HCT116 (cell line): ENCODE results near the gene PDZD4. TPM values are rescaled to one million over a fixed set of nuclear protein-coding genes. Genes with fewer than 3 reads are reported as not detected.

Experiments used
- ATAC-seq: fragments of 200-7000 bp; cut with Tn5 transposase; 2 replicates; pipeline ENCODE4 v1.9.1; 2020; ENCODE audit warnings: mild to moderate bottlenecking, moderate library complexity
- BruUV-seq: library from RNA; stranded (reverse); fragments of 400-500 nt; replicated peaks from 2 replicates; lab custom pipeline; 2021; lab: Mats Ljungman, UMichigan
- CTCF ChIA-PET: fragments of 300-600 bp; sonication (Branson Sonifier 250); formaldehyde crosslinking; loops from one replicate; lab custom pipeline; 2021; ENCODE audit warnings: antibody characterized with exemption; lab: Charles Lee
- POLR2A ChIA-PET: fragments of 300-600, 350-600 bp; sonication (Branson Sonifier 250); formaldehyde crosslinking; loops from one replicate; lab custom pipeline; 2021; ENCODE audit warnings: antibody characterized with exemption; lab: Charles Lee
- RAD21 ChIA-PET, 2 experiments: fragments of 300-600 bp; sonication (Branson Sonifier 250); formaldehyde crosslinking; loops; one replicate each; lab custom pipeline; 2023; ENCODE audit warnings: low total read pairs in 2 of 2; ENCODE audit not compliant: uncharacterized antibody in 2 of 2, unreplicated experiment in 2 of 2, low non-redundant PET in 1 of 2; lab: Charles Lee
- DNase-seq: peaks from one replicate; pipeline ENCODE4 v3.0.0-alpha.2; 2010; ENCODE audit warnings: low read depth, low spot score
- H2AFZ ChIP-seq: fragments of 200-600 bp; shearing (Covaris generic), sonication (generic); 2 replicates; pipeline ENCODE4 v1.6.1; 2017; ENCODE audit warnings: low read depth, mixed run types, mixed read lengths, antibody characterized with exemption, low read length; ENCODE audit not compliant: poor library complexity, severe bottlenecking
- H3K27ac ChIP-seq: 2 replicates; pipeline ENCODE4 v1.5.1; 2012; ENCODE audit warnings: low read depth, low read length
- H3K27me3 ChIP-seq: fragments of 200-600 bp; sonication (generic); 2 replicates; pipeline ENCODE4 v1.6.1; 2016; ENCODE audit warnings: mixed run types, low read length, mixed read lengths; ENCODE audit not compliant: insufficient read depth
- H3K36me3 ChIP-seq, 2 experiments: fragments of 200-500 bp in 1 of 2; fragments of 200-600 bp in 1 of 2; sonication (Bioruptor generic) in 1 of 2; sonication (generic) in 1 of 2; 2 replicates each; pipeline versions ENCODE4 v1.5.1 to v1.6.1; 2014 to 2016; ENCODE audit warnings: low read length in 2 of 2, inconsistent platforms in 1 of 2, mixed read lengths in 1 of 2, mixed run types in 1 of 2; ENCODE audit not compliant: insufficient read depth in 2 of 2, control insufficient read depth in 1 of 2
- H3K4me1 ChIP-seq, 2 experiments: fragments of 200-600 bp in 1 of 2; sonication (generic) in 1 of 2; 2 replicates each; pipeline versions ENCODE4 v1.5.1 to v1.6.1; 2012 to 2017; ENCODE audit warnings: low read length in 2 of 2, inconsistent platforms in 1 of 2, mild to moderate bottlenecking in 1 of 2, mixed read lengths in 1 of 2, mixed run types in 1 of 2, moderate library complexity in 1 of 2; ENCODE audit not compliant: insufficient read depth in 2 of 2, control insufficient read depth in 1 of 2
- H3K4me2 ChIP-seq: fragments of 200-600 bp; sonication (generic); 2 replicates; pipeline ENCODE4 v1.6.1; 2017; ENCODE audit warnings: mixed run types, low read length, mixed read lengths
- H3K4me3 ChIP-seq, 2 experiments: fragments of 200-600 bp in 1 of 2; sonication (generic) in 1 of 2; replicated peaks in 1 of 2; 2 replicates each; pipeline ENCODE4 v1.5.1; 2011 to 2016; ENCODE audit warnings: low read length in 2 of 2, control low read depth in 1 of 2, low read depth in 1 of 2, mild to moderate bottlenecking in 1 of 2, mixed read lengths in 1 of 2, mixed run types in 1 of 2
- H3K79me2 ChIP-seq: fragments of 200-600 bp; sonication (generic); 2 replicates; pipeline ENCODE4 v1.6.1; 2017; ENCODE audit warnings: mild to moderate bottlenecking, mixed run types, low read length, moderate library complexity, mixed read lengths; ENCODE audit not compliant: insufficient read depth
- H3K9ac ChIP-seq: fragments of 200-600 bp; sonication (generic); 2 replicates; pipeline ENCODE4 v1.6.1; 2016; ENCODE audit warnings: low read length, mixed read lengths
- H3K9me2 ChIP-seq: fragments of 200-600 bp; sonication (generic), shearing (Covaris generic); 2 replicates; pipeline ENCODE4 v1.6.1; 2017; ENCODE audit warnings: mixed run types, mild to moderate bottlenecking, moderate library complexity; ENCODE audit not compliant: insufficient read depth
- H3K9me3 ChIP-seq, 2 experiments: fragments of 200-500 bp in 1 of 2; fragments of 200-600 bp in 1 of 2; sonication (Bioruptor generic) in 1 of 2; sonication (generic) in 1 of 2; 2 replicates each; pipeline ENCODE4 v1.6.1; 2014 to 2017; ENCODE audit warnings: low read length in 2 of 2, mixed read lengths in 2 of 2, inconsistent platforms in 1 of 2, low read depth in 1 of 2, mild to moderate bottlenecking in 1 of 2, mixed run types in 1 of 2, moderate library complexity in 1 of 2; ENCODE audit not compliant: control insufficient read depth in 1 of 2, insufficient read depth in 1 of 2
- H4K20me1 ChIP-seq: fragments of 200-600 bp; sonication (generic), shearing (Covaris generic); 2 replicates; pipeline ENCODE4 v1.6.1; 2017; ENCODE audit warnings: mixed run types, mild to moderate bottlenecking, moderate library complexity; ENCODE audit not compliant: insufficient read depth
- ATF3 ChIP-seq: IDR thresholded peaks from 2 replicates; pipeline ENCODE4 v1.6.1; 2012
- CBX3 ChIP-seq: IDR thresholded peaks from 2 replicates; pipeline ENCODE4 v1.6.1; 2012; ENCODE audit warnings: low read depth
- CEBPB ChIP-seq: IDR thresholded peaks from 2 replicates; pipeline ENCODE4 v1.6.1; 2012; ENCODE audit warnings: low read depth
- EGR1 ChIP-seq: IDR thresholded peaks from 2 replicates; pipeline ENCODE4 v1.6.1; 2012; ENCODE audit warnings: low read depth
- ELF1 ChIP-seq: IDR thresholded peaks from 2 replicates; pipeline ENCODE4 v1.6.1; 2012; ENCODE audit warnings: low read depth, borderline replicate concordance
- EZH2 ChIP-seq: fragments of 200-600 bp; sonication (generic); IDR thresholded peaks from 2 replicates; pipeline ENCODE4 v1.6.1; 2017; ENCODE audit warnings: antibody characterized with exemption, mixed run types
- FOSL1 ChIP-seq: IDR thresholded peaks from 2 replicates; pipeline ENCODE4 v1.6.1; 2012; ENCODE audit warnings: low read depth
- POLR2AphosphoS5 ChIP-seq: IDR thresholded peaks from 2 replicates; pipeline ENCODE4 v1.6.1; 2011; ENCODE audit warnings: mild to moderate bottlenecking, low read depth, low read length, moderate library complexity
- REST ChIP-seq: IDR thresholded peaks from 2 replicates; pipeline ENCODE4 v1.6.1; 2012; ENCODE audit warnings: low read depth
- SIN3A ChIP-seq: IDR thresholded peaks from 2 replicates; pipeline ENCODE4 v1.6.1; 2012; ENCODE audit warnings: low read depth
- SP1 ChIP-seq: IDR thresholded peaks from 2 replicates; pipeline ENCODE4 v1.6.1; 2012; ENCODE audit warnings: low read depth
- TCF7L2 ChIP-seq: IDR thresholded peaks from 2 replicates; pipeline ENCODE4 v1.7.0; 2011; ENCODE audit warnings: borderline replicate concordance, inconsistent platforms; ENCODE audit not compliant: insufficient read depth, insufficient read length; ENCODE audit errors: extremely low read depth
- YY1 ChIP-seq: IDR thresholded peaks from 2 replicates; pipeline ENCODE4 v1.6.1; 2011; ENCODE audit warnings: low read length, low read depth, moderate library complexity, mild to moderate bottlenecking; ENCODE audit not compliant: insufficient replicate concordance; ENCODE audit errors: extremely low read depth
- ZFX ChIP-seq: fragments of 450-650 bp; IDR thresholded peaks from 2 replicates; pipeline ENCODE4 v1.6.1; 2017
- intact Hi-C: fragments of 100-400 bp; cut with micrococcal nuclease; formaldehyde crosslinking; loops from 2 replicates; pipeline ENCODE4 v1.10.0; 2022
- total RNA-seq: library from RNA; stranded (reverse); gene quantifications from one replicate; pipeline ENCODE4 v1.2.1, GENCODE V29; 2021; ENCODE audit not compliant: unreplicated experiment
- TF ChIP-seq, protein P1 (sequence below): IDR thresholded peaks from 2 replicates; pipeline ENCODE4 v1.6.1; 2011; ENCODE audit warnings: mild to moderate bottlenecking, low read length, moderate library complexity; ENCODE audit not compliant: insufficient replicate concordance; ENCODE audit errors: extremely low read depth
- TF ChIP-seq, protein P2 (sequence below): IDR thresholded peaks from 2 replicates; pipeline ENCODE4 v1.6.1; 2012

PDZD4 gene
- total RNA-seq, 1 experiment from 2014 or later = 0.30 TPM

GRCh38 chrX:153827903-153828302, 2.4 kb downstream of the PDZD4 start:
- H2AFZ ChIP-seq = no peak overlapping the region
- BruUV-seq = no TSS peak
- H3K27ac ChIP-seq = no peak overlapping the region
- no peak overlapping the region for H3K4me2 ChIP-seq
- no peaks in the 10 kb centered on the region for H3K27me3 ChIP-seq
- no peak for DNase-seq
- H3K9ac ChIP-seq = no peak overlapping the region
- no peaks in the 10 kb centered on the region for H4K20me1 ChIP-seq
- H3K9me3 ChIP-seq = no peaks in the 10 kb centered on the region
- no peaks in the 10 kb centered on the region for H3K36me3 ChIP-seq
- H3K4me1 ChIP-seq = peaks cover 0 to 13% of the 10 kb centered on the region in 2 experiments; a peak in 2 of 4 replicates
- ChIA-PET CTCF (no interaction called here), POLR2A (no interaction called here), RAD21 (no interaction called here)
- no peak for ATAC-seq
- H3K9me2 ChIP-seq = no peaks in the 10 kb centered on the region
- intact Hi-C loops = no loop called here
- H3K4me3 ChIP-seq = no peak overlapping the region
- no peaks in the 10 kb centered on the region for H3K79me2 ChIP-seq
- TF ChIP-seq FOSL1 = no peak
- TF ChIP-seq ATF3 = no peak
- TF ChIP-seq, protein P1, sequence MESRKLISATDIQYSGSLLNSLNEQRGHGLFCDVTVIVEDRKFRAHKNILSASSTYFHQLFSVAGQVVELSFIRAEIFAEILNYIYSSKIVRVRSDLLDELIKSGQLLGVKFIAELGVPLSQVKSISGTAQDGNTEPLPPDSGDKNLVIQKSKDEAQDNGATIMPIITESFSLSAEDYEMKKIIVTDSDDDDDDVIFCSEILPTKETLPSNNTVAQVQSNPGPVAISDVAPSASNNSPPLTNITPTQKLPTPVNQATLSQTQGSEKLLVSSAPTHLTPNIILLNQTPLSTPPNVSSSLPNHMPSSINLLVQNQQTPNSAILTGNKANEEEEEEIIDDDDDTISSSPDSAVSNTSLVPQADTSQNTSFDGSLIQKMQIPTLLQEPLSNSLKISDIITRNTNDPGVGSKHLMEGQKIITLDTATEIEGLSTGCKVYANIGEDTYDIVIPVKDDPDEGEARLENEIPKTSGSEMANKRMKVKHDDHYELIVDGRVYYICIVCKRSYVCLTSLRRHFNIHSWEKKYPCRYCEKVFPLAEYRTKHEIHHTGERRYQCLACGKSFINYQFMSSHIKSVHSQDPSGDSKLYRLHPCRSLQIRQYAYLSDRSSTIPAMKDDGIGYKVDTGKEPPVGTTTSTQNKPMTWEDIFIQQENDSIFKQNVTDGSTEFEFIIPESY = no peak
- TF ChIP-seq REST = no peak
- TF ChIP-seq SIN3A = no peak
- no peak for TF ChIP-seq ZFX
- TF ChIP-seq CBX3 = no peak
- TF ChIP-seq SP1 = no peak
- no peak for TF ChIP-seq TCF7L2
- TF ChIP-seq POLR2AphosphoS5 = no peak
- TF ChIP-seq YY1 = no peak
- TF ChIP-seq, protein P2, sequence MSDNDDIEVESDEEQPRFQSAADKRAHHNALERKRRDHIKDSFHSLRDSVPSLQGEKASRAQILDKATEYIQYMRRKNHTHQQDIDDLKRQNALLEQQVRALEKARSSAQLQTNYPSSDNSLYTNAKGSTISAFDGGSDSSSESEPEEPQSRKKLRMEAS = no peak
- TF ChIP-seq EGR1 = no peak
- no peak for TF ChIP-seq CEBPB
- TF ChIP-seq EZH2 = no peak
- TF ChIP-seq ELF1 = no peak
